ENCODE measurements around the gene BOD1L2. TPM values are rescaled to one million over a fixed set of nuclear protein-coding genes. Genes with fewer than 3 reads are reported as not detected.

Gene BOD1L2
- total and polyA plus RNA-seq, 2 of the 13 experiments (the other 11 are each of a cell fraction or from before 2014, with no cell fraction given), result not detected

DNA sequence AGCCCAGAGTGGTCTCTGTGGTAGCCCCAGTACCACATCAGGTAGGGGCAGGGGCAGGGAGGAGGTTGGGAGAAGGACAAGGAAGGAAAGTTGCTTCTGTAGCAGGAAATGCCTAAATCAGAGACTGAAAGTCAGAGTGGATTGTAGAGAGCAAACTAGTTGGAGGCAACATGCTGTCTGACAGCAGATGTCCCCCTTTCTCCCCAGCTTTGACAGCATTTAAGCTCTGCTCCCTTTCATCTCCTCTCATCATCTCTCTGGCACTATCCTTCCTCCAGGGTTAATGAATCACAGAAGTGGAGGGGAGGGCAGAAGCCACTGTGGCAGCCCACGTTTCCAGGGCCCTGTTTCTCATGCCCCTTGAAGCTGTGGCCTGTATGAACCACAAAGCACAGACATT lies 50.4 kb downstream of the BOD1L2 start:
- peak; percentile 37; the same call in 1 of the 2 replicates for TF ChIP-seq STAG1 (CRISPR knock-in tag; IDR thresholded peaks at IDR 0.05)
- TF ChIP-seq, protein P1, sequence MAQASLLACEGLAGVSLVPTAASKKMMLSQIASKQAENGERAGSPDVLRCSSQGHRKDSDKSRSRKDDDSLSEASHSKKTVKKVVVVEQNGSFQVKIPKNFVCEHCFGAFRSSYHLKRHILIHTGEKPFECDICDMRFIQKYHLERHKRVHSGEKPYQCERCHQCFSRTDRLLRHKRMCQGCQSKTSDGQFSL (CRISPR knock-in tag; IDR thresholded peaks at IDR 0.05), result no peak
- TF ChIP-seq, protein P2, sequence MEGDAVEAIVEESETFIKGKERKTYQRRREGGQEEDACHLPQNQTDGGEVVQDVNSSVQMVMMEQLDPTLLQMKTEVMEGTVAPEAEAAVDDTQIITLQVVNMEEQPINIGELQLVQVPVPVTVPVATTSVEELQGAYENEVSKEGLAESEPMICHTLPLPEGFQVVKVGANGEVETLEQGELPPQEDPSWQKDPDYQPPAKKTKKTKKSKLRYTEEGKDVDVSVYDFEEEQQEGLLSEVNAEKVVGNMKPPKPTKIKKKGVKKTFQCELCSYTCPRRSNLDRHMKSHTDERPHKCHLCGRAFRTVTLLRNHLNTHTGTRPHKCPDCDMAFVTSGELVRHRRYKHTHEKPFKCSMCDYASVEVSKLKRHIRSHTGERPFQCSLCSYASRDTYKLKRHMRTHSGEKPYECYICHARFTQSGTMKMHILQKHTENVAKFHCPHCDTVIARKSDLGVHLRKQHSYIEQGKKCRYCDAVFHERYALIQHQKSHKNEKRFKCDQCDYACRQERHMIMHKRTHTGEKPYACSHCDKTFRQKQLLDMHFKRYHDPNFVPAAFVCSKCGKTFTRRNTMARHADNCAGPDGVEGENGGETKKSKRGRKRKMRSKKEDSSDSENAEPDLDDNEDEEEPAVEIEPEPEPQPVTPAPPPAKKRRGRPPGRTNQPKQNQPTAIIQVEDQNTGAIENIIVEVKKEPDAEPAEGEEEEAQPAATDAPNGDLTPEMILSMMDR (CRISPR knock-in tag; IDR thresholded peaks at IDR 0.05), result peak; percentile 31
- no peaks in the 10 kb centered on the region for H4K20me1 ChIP-seq (ENCODE audit: insufficient read depth, low read length)
- no peak overlapping the region for H2AFZ ChIP-seq (ENCODE audit: low read length)
- no peaks in the 10 kb centered on the region for H3K79me2 ChIP-seq (ENCODE audit: insufficient read depth, low read length)
- no peak overlapping the region for H3K27ac ChIP-seq (ENCODE audit: extremely low read length, insufficient read depth, low read length)
- H3K4me2 ChIP-seq (ENCODE audit: low read depth, low read length), result no peak overlapping the region
- no TSS peak for BruUV-seq (replicated peaks)
- in situ Hi-C loops (cut with HindIII; ENCODE audit: extremely low pct_ligation_motif_present, low pct_unique_long_range_greater_than_20kb), result no loop called here
- no peaks in the 10 kb centered on the region for H3K9me3 ChIP-seq (ENCODE audit: low read length)
- no peak overlapping the region for H3K9ac ChIP-seq (ENCODE audit: insufficient read depth, low read depth, low read length)
- DNase-seq (ENCODE audit: low spot score) (no peak), FAIRE-seq (no peak), ATAC-seq (peak; percentile 46)
- no peak overlapping the region for H3K4me3 ChIP-seq (replicated peaks in 1 of 3; ENCODE audit: insufficient read depth in 1 of 3, low read depth in 2 of 3, low read length in 3 of 3)
- H3K27me3 ChIP-seq (ENCODE audit: control insufficient read depth in 1 of 2, insufficient read depth in 2 of 2, low read length in 2 of 2), result no peaks in the 10 kb centered on the region
- no peaks in the 10 kb centered on the region for H3K36me3 ChIP-seq (replicated peaks in 1 of 2; ENCODE audit: control insufficient read depth in 1 of 2, insufficient read depth in 2 of 2, low read length in 2 of 2)
- ChIA-PET CTCF (ENCODE audit: low intra/inter-chr PET ratio, low total read pairs) (no interaction called here), POLR2A (no interaction called here)
- intact Hi-C loops (cut with micrococcal nuclease; ENCODE audit: unreplicated experiment), result no loop called here
- no peaks in the 10 kb centered on the region for H3K4me1 ChIP-seq (ENCODE audit: insufficient read depth, low read length)
- 0% methylated on average over 1 of the region's 1 CpG for WGBS (ENCODE audit: low lambda C conversion rate)

DNA sequence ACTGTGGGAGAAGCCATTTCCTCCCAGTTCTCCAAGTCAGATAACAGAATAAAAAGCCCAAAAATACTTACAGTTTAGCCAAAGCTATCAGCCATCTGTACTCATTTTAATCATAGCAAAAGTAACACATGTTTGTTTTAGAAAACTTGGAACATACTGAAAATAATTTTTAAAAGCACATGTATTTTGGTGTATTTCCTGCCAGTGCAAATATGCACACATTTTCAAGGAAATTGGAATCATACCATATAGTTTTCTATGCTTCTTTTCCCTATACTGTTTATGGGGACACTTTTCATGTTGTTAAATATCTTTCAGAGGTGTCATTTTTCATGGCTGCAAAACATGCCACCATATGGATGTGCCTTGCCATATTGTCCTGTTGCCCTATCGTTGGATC lies 51.2 kb downstream of the BOD1L2 start:
- BruUV-seq (replicated peaks), result no TSS peak
- no peaks in the 10 kb centered on the region for H3K79me2 ChIP-seq (ENCODE audit: insufficient read depth, low read length)
- no peak overlapping the region for H2AFZ ChIP-seq (ENCODE audit: low read length)
- intact Hi-C loops (cut with micrococcal nuclease; ENCODE audit: unreplicated experiment), result no loop called here
- H3K9me3 ChIP-seq (ENCODE audit: low read length), result no peaks in the 10 kb centered on the region
- H3K9ac ChIP-seq (ENCODE audit: insufficient read depth, low read depth, low read length), result no peak overlapping the region
- DNase-seq (ENCODE audit: low spot score), result no peak
- no peaks in the 10 kb centered on the region for H4K20me1 ChIP-seq (ENCODE audit: insufficient read depth, low read length)
- H3K27me3 ChIP-seq (ENCODE audit: control insufficient read depth in 1 of 2, insufficient read depth in 2 of 2, low read length in 2 of 2), result no peaks in the 10 kb centered on the region
- no peak for TF ChIP-seq KLF6 (CRISPR knock-in tag; IDR thresholded peaks at IDR 0.05)
- TF ChIP-seq, protein P3, sequence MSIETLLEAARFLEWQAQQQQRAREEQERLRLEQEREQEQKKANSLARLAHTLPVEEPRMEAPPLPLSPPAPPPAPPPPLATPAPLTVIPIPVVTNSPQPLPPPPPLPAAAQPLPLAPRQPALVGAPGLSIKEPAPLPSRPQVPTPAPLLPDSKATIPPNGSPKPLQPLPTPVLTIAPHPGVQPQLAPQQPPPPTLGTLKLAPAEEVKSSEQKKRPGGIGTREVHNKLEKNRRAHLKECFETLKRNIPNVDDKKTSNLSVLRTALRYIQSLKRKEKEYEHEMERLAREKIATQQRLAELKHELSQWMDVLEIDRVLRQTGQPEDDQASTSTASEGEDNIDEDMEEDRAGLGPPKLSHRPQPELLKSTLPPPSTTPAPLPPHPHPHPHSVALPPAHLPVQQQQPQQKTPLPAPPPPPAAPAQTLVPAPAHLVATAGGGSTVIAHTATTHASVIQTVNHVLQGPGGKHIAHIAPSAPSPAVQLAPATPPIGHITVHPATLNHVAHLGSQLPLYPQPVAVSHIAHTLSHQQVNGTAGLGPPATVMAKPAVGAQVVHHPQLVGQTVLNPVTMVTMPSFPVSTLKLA (IDR thresholded peaks at IDR 0.05), result peak; percentile 96
- H3K4me1 ChIP-seq (ENCODE audit: insufficient read depth, low read length), result no peaks in the 10 kb centered on the region
- H3K27ac ChIP-seq (ENCODE audit: extremely low read length, insufficient read depth, low read length), result no peak overlapping the region
- in situ Hi-C loops (cut with HindIII; ENCODE audit: extremely low pct_ligation_motif_present, low pct_unique_long_range_greater_than_20kb), result no loop called here
- FAIRE-seq, result no peak
- H3K36me3 ChIP-seq (replicated peaks in 1 of 2; ENCODE audit: control insufficient read depth in 1 of 2, insufficient read depth in 2 of 2, low read length in 2 of 2), result no peaks in the 10 kb centered on the region
- no peak for ATAC-seq
- POLR2A ChIA-PET, result no interaction called here
- CTCF ChIA-PET (ENCODE audit: low intra/inter-chr PET ratio, low total read pairs), result no interaction called here
- no peak overlapping the region for H3K4me2 ChIP-seq (ENCODE audit: low read depth, low read length)
- no peak overlapping the region for H3K4me3 ChIP-seq (replicated peaks in 1 of 3; ENCODE audit: insufficient read depth in 1 of 3, low read depth in 2 of 3, low read length in 3 of 3)
- WGBS (ENCODE audit: low lambda C conversion rate), result 0% methylated on average over 1 of the region's 1 CpG

Other genes starting within 250 kb of the BOD1L2 start
- not detected in 2 replicates for gene ST8SIA3, start 205.5 kb downstream of the BOD1L2 start, total RNA-seq (2016; rRNA removed; fragmentation: Illumina TruSeq; extraction: Trizol)
- gene ST8SIA3, start 205.5 kb downstream of the BOD1L2 start, polyA plus RNA-seq (2011; rRNA removed), result not detected in 2 replicates